HG03064 (cell line): ENCODE measurements around the gene ADIPOR2.

ENCODE experiments used
- ATAC-seq: cut with Tn5 transposase; IDR thresholded peaks from one replicate; pipeline ENCODE4 v1.9.1; 2021; ENCODE audit warnings: low read depth; ENCODE audit not compliant: unreplicated experiment

The ADIPOR2 gene

DNA sequence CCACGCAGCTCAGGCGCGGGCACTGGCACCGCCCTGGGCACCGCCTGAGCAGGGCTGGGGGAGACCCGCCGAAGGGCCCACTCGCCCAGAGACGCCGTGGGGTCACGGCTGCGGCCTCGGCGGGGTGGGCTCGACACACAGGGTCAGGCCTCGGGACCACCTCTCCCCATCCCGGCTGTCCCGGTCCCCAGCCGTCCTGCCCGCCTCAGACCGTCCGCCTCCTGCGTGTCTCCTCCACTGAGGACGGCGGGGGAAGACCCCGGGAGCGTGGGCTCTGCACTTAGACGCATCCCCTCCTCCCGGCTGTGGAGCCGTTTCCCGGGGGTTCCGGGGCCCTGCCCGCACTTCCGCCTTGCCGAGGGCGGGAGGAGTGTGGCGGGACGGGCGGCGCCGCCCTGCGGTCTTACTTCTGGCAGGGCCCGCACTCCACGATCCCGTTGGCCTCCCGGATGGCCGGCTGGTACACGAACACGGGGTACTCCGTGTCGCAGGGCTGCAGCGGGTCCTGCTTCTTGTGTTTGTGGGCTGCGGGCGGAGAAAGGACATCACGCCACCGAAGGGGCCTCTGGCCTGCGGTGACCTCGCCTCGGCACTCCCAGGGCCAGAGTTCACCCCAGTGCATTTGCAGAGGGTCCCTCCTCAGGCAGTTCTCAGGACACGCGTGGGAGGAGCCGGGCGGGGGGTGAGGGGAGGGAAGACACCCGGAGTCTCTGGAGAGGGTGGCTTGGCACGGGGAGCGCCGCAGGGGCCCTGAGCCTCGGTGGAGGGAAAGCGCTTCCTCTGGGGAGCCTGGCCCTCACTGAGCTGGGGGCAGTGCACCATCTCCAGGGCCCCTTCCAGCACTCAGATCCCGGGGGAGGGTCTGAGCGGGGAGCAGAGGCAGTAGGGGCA lies 106.4 kb downstream of the ADIPOR2 start:
- no peak for ATAC-seq

DNA sequence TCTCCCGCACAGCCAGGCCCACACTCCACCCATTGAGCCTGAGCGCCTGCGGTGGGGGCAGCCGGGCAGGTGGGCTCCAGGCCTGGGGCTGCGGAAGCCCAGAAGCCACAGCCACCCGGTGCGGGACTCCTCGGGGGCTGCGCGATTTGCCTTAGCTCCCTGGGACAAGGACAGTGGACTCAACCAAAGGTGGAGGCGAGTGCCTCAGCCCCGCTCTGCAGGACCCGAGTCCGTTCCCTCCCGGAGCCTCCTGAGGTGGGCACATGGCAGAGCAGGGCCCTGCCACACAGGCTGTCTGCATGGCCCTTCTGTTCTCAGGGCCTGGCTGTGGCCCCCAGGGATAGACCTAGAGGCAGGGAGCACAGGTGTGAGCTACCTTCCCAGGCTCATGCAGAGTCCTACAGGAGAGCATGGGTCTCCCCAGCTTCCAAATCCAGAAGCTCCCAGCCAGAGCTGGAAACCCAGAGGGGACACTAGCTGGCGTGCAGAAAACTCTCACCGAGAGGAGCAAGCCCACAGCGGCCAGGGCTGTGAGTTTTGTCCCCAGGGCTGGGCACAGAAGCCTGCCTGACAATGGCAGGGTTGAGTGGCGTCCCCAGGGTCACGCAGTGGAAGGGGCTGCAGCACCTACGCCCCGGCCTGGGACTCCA lies 107.2 kb downstream of the ADIPOR2 start:
- ATAC-seq, result no peak

DNA sequence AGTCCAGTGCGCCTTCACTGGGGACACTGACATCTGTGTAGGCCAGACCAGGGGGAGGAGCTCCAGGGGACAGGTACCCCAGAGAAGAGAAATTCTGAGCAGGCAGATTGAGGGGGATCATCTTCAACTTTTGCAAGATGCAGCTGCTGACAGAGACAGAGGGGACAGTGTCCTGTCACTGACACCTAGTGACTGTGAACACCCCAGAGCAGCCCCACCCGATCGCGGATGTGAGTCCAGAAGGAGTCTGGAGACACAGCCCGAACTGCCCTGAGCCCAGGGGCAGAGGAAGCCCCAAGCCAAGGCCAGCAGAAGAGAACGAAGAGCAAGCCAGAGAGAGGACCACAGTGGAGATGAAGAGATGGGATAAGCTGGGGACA lies 107.8 kb downstream of the ADIPOR2 start:
- ATAC-seq, result no peak

DNA sequence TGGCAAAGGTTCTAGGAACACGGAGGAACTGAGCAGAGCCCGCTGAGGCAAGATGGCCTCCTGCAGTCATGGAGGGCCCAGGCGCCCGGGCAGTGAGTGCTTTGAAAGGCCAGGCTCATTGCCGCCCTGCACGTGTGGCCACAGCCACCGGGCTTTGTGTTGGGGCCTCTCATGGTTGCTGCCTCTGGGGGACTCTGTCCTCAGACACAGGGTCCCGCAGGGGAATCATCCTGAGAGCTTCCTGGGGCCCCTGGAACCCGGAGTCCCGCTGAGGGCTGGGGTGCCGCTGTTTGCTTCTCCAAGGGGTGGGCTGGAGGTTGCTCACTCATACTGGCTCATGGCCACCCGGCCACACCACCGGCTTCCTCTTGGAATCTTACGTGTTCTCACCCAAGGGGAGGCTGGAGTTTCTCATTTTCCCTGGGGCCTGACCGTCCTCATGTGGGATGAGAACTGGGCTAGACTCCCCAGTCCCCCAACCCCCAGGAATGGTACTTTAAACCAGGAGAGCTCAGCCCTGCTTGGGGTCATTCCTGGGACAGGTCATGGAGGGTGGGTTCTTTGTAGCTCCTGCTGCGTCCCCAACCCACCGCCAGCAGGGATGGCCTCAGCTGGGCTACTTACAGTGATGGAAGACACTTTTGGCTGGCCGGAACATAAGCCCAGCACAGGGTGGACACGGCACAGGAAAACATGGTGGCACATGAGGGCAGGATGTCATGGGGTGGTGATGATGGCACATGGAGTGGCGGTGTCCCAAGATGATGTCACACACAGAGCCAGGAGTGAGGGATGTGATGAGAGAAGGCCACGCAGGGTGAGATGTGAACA lies 108.4 kb downstream of the ADIPOR2 start:
- ATAC-seq, result no peak

DNA sequence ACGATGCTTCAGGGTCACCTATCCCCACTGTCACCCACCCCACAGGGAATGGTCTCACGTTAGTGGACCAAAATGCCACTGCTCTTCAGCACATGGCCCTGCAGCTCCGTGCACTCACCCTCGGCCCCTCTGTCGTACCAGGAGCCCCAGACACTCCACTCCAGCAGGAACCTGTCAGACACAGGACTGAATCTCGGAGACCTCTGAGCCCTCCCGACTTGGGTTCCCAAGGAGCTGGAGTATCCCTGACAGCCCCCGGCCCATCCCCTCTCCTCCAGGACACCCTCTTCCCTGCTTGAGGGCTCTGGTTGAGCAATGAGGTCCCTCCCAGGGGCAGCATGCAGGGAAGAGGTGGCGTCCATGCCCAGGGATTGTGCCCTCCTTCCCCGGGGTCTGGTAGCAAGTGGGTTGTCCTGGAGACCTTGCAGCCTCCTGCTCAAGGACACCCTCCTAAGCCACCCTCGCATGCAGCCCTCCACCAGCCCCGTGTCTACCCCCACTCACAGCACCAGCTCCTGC lies 109.1 kb downstream of the ADIPOR2 start:
- ATAC-seq, result no peak

DNA sequence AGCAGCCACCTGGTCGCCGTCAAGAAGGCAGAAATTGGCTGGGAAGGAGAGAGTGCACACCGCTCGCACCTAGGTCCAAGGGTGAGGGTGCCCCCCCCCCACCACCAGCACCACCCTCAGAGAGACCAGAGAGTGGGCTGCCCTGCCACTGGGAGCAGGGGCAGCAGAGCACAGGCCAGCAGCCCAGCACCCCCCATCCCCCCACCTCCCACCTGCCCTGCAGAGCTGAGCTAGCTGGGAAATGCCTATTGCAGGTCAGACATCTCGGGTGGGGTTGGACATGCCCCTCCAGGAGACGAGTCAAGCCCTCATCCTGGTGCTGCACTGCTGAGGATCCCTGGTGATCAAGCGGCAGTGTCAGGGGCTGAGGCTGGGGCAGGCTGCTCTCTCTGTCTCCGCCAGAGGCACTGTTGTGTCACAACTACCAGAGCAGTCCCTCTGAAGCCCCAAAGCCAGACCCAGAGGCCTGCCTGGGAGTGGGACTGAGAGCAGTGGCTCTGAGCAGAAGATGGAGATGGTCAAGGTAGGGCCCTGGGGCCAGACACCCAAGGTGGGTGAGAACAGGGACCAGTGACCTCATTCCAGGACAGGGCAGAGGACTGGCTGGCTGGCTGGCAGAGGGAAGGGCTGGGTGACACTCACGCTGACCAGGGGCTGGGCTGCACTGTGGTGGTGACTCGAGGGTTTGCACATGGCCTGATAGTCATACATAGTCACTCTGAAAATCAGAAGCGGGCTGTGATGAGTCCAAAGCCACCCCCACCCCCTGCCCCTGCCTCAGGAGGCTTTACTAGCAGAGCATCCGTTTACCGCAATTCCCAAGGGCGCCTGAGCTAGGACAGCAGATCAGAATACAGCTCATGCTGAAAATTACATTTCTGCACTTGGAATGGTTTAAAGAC lies 109.8 kb downstream of the ADIPOR2 start:
- no peak for ATAC-seq

DNA sequence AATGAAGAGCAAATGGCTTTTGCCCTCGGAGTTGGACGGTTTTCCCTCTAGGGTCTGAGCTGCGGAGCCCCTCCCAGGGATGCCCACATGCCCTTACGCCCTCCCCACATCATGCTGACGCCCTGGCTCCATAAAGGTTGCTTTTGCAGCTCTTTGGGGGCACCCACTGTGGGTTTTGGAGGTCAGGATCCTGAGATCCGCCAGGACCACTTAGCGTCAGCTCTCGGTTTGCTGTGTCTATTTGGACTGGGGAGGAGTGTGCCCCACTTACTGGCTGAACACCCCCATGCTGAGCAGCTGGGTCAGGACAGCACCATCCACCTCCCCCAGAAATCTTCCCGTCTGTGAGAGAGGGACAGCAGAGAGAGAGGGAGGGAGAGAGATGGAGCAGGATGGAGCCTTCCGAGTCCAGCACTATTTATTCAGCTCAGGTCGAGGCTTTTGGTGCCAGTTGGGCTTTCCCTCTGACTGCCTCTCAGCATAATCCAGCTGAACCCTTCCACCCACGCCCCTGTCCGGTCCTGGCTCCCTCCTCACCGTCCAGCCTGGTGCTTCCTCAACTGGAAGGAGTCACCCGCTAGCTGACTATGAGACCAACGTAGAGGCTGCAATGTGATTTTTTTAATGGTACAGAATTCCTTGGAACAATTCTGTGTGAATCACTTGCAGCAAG lies 110.6 kb downstream of the ADIPOR2 start:
- ATAC-seq, result no peak

DNA sequence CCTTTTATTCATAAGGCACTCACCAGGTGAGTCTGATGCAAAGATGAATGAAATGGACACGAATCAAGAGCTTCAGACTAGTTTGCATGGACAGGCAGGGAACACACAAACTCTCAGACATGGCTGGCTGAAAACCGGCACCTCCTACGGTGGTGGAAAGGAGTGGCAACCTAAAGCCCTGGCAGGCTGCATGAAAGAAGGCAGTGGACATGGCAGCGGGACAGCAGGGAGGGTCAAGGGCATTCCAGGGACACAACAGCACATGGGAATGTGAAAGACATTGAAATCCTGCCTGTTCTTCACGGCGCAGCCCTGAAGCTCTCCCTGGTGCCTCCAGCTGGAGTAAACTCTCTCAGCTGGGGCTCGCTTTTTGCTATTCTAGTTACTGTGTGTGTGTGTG lies 112.9 kb downstream of the ADIPOR2 start:
- ATAC-seq, result no peak

DNA sequence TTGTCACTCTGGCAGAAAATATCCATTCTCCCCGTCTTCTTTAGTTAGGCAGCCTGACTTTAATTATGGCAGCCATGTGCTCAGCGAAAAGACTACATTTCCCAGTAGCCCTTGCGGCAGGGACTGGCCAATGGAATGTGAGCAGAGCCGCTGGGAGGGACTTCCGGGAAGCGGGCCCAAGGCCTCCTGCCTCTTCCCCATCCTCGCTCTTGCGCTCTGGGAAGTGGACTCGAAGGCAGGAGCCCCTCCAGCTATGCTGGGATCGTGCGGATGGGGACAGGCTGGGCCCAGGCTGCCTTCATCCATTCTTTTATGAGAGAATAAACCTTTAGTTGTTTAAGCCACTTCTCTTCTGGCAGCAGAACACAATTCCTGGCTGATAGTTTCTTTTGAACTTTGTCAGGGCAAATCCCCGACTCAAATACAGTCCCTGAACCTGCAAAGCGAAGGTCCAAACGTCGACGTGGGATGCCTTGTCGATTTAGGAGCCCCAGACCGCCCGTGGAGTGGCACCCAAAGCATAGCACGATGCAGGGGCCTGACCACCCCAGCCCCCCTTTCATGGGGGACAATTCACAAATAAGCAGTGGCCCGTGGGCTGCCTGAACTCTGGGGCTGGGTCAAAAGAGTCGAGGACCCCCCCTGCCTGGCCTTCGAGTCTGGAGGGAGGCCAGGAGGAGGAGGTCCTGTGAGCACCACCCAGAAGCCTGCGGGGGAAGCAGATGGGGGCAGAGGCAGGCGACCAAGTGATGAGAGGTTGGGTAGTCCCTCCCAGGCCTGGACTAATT lies 113.9 kb downstream of the ADIPOR2 start:
- no peak for ATAC-seq

DNA sequence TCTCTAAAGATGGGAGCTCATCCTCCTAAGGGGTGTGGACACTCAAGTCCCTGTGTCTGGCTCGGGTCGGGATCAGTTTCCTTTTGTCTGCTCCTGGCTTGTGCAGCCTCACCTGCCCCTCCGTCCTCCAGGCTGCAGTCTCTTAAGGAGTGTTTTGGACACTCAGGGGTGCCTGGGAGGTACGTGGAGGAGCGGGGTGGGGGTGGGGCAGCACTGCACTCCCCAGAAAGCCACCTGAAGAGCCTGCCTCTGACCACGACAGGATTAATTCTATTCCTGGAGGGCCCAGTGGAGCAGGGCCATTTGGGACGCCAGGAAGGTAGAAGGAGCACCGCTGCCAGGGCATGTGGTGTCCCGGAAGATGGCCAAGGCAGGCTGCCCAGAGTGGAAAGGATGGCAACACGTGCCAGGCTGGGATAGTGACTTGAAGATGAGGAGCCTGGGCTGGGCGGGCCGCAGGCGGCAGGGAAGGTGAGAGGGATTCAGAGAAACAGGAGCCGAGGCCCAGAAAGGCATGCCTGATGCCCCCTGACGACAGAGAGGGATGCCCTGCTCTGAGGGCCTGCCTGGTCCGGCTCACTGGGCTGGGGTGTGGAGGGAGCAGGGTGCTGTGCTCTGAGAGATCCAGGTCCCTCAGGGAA lies 114.7 kb downstream of the ADIPOR2 start:
- ATAC-seq, result no peak

DNA sequence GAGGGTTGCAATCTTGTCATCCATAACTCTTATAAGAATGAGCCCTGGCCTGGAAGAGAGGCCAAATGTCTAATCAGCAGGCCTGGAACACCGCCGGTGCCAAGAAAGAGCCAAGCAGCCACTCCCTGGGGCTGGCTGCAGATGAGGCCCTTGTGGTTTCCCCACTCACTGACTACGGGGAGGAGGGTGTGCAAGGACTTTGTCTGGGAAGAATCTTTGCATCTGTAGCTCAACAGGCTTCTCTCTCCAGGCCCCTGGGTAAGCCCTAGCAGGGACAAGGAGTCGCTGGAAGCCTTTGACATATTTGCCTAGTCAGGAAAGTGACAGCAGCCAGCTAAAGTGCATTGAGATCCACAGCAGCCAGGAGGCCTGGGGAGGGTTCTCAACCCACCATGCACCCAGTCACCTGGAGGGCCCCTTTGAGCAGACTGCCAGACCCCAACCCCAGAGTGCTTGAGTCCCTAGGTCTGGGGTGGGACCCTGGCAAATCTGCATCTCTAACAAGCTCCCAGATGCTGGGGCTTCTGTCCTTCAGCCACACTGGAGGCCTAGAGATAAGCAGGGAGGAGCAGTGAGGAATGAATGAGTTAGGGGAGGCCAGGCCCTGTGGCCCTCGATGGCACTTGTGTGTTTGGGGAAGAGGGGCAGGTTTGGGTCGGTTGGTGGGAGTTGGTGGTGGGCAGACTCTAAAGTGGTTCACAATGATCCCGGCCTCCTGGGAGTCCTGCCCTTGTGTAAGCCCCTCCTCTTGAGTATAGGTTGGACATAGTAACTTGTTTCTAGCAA lies 115.6 kb downstream of the ADIPOR2 start:
- no peak for ATAC-seq

DNA sequence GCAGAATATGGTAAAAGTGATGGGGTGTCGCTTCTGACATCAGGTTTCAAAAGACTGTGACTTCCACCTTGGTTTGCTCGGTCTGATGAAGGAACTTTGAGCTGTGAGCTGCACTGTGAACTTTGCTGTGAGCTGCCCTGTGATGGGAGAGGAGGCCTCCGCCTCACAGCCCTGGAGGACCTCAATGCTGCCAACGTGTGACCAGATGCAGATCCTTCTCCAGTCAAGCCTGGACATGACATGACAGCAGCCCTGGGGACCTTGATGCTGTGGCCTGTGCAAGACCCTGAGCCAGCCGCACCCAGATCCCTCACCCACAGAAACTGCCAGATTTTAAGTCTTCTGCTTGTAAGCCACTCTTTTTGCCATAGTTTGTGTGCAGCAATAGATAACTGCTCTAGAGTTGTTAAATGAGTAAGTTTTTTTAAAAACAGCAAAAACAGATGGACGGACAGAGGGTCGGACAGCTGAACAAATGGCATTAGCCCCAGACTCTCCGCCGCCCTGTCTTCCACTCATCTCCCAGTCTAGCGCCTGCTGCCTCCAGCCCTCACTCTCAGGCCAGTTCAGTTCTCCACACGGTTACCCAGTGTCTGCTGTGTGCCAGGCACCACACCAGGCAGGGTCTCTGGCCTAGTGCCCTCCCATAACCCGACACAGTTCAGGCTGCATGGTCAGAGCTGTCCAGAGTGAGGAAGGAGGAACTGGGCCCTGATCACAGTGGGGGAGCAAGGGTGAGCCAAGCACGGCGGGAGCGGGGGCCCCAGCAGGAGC lies 116.4 kb downstream of the ADIPOR2 start:
- no peak for ATAC-seq

DNA sequence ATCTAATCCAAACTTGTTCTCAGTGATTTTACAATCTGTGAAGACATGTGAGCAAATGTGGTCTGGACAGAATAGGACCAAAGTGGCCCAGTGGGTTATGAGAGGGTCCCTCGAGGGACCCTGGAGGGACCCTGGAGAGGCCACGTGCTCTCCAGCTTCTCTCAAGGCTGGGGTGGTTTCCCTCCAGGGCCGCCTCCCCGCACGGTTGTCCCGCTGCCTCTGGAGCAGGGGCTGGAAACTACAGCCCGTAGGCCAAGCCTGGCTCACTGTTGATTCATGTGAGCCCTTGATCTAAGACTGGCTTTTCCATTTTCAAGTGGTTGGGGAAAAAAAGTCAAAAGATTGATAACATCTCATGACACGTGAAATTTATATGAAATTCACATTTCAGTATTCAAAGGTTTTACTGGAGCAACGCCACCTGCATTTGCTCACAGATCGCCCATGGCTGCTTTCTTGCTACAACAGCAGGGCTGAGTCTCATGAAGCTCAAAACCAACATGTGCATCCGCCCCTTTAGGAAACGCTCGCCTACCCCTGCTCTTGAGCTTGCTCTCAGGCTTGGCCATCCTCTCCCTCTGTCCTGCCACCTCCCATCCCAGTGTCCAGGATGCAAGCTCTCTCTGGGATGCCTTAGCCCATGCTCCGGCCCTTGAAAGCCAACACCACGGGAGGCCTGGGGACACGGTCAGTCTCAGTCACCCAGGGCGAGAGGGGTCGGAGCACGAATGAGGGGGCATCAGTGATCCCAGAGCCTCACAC lies 117.3 kb downstream of the ADIPOR2 start:
- ATAC-seq, result no peak

DNA sequence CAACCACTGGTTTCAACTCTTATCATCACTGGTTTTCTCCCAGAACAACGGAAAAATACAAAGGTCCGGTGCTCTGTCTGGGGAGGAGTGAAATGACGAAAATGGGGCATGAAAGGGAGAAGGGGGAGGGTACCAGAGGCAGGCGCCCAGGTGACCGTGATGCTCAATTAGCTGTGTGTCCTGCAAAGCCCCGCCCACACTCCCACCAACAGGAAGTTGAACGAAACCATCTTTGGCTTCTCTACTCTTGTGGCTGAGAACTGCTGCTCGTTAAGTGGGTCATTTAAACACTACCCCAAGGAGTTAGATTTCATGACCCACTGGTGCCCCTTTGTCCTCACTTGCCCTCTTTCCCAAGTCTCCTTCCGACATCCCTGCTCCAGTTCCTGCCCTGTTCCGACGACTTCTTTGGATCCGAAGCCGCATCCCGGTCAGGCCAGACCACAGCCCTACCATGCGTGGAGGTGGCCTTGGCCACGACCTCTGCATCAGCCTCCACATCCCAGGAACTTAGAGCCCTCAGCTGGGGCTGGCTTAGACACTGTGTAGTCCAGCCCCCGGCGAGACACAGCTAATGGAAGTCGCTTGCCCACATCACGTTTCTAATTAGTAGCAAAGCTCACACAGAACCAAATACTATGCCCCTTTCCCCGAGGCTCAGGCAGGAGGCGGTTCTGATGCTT lies 118.1 kb downstream of the ADIPOR2 start:
- ATAC-seq, result no peak

DNA sequence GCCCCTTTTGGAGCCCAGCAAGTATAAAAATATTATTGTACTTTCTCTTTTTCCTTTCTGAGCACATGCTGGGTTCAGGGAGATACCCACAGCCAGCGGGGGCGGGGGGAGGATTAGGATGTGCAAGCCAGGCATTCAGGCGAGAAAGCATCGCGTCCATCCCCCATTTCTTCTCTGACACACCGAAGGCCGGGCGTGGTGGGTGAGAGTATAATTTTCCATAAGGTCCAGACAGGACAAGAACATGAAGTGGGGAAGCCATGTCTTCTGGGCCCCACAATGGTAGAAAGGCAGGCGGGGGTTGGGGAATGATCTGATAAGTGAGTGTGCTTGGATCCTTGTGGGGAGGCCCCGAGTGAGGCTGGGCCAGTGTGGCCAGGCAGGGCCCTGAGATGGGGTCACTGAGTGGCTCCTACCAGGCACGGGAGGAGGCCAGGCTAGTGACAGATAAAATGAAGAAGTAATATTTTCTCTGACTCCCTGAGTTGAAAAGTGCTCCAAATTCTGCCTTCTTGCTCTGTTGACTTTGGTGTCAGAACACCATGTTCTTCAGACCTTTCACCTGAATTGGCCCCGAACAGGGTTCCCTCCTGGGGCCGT lies 118.8 kb downstream of the ADIPOR2 start:
- no peak for ATAC-seq
